ENCODE results near the gene SLAIN2. TPM values are rescaled to one million over a fixed set of nuclear protein-coding genes. Genes with fewer than 3 reads are reported as not detected.
A peak's percentile ranks its signal among the peaks of the same experiment; 100 is the strongest.

The SLAIN2 gene
- total RNA-seq, 1 experiment from 2014 or later = 12.5 TPM

GRCh38 chr4:48337731-48338130 is 3.6 kb upstream of the SLAIN2 start:
- POLR2A ChIA-PET (ENCODE audit: unreplicated experiment) = no interaction called here
- peak; percentile 68 for DNase-seq
- CTCF ChIA-PET = no interaction called here

GRCh38 chr4:48339642-48340041 is 1.7 kb upstream of the SLAIN2 start:
- POLR2A ChIA-PET (ENCODE audit: unreplicated experiment) = interaction anchor here (0.6 kb wide), 1 partner anchor 31 kb away, joined by 4 read pairs; no protein-coding TSS in a partner anchor
- Histone ChIP-seq H3F3A (ENCODE audit: low read length, unreplicated experiment) (no peaks in the 10 kb centered on the region), H3K9me3 (ENCODE audit: low read length) (no peaks in the 10 kb centered on the region), H3K27ac (ENCODE audit: low read length) (peak overlapping the region; percentile 88; the same call in 1 of the 2 replicates), H3K4me1 (ENCODE audit: insufficient read depth, low read length) (peaks cover 45% of the 10 kb centered on the region), H2AFZ (ENCODE audit: low read length) (peak overlapping the region; percentile 88), H3K27me3 (ENCODE audit: low read length) (no peaks in the 10 kb centered on the region), H3K9me2 (replicated peaks; ENCODE audit: low read length) (no peaks in the 10 kb centered on the region), H3K9ac (ENCODE audit: low read length) (peak overlapping the region; percentile 76), H4K20me1 (ENCODE audit: low read length) (peaks cover 22% of the 10 kb centered on the region), H3K4me2 (ENCODE audit: low read length) (peak overlapping the region; percentile 90), H3K79me2 (ENCODE audit: low read length) (peaks cover 32% of the 10 kb centered on the region), H3K36me3 (ENCODE audit: low read depth, low read length) (no peaks in the 10 kb centered on the region), H3K4me3 (ENCODE audit: low read length) (peak overlapping the region; percentile 83)
- ATAC-seq (no peak), DNase-seq (no peak)
- CTCF ChIA-PET = interaction anchor here (0.5 kb wide), 1 partner anchor 406 kb away, joined by 4 read pairs; no protein-coding TSS in a partner anchor
- no peak for TF ChIP-seq CTCF (conservative IDR thresholded peaks at IDR 0.05; ENCODE audit: low read depth, low read length)
- intact Hi-C loops (cut with micrococcal nuclease) = no loop called here
- BruUV-seq (replicated peaks) = no TSS peak

More at GRCh38 chr4:48337731-48338130, 3.6 kb upstream of the SLAIN2 start:
- H3K9me2 ChIP-seq (replicated peaks; ENCODE audit: low read length) = no peaks in the 10 kb centered on the region
- no peaks in the 10 kb centered on the region for H3K9me3 ChIP-seq (ENCODE audit: low read length)
- no peak overlapping the region for H3K9ac ChIP-seq (ENCODE audit: low read length)
- H2AFZ ChIP-seq (ENCODE audit: low read length) = no peak overlapping the region
- BruUV-seq (replicated peaks) = no TSS peak
- no peak for TF ChIP-seq EZH2 (IDR thresholded peaks at IDR 0.05; ENCODE audit: low read length, unreplicated experiment)
- no peak for TF ChIP-seq EZH2phosphoT487 (IDR thresholded peaks at IDR 0.05; ENCODE audit: borderline replicate concordance, low read length)
- TF ChIP-seq CTCF (conservative IDR thresholded peaks at IDR 0.05; ENCODE audit: low read depth, low read length) = no peak
- H3F3A ChIP-seq (ENCODE audit: low read length, unreplicated experiment) = no peaks in the 10 kb centered on the region
- intact Hi-C loops (cut with micrococcal nuclease) = no loop called here
- H3K4me1 ChIP-seq (ENCODE audit: insufficient read depth, low read length) = peaks cover 42% of the 10 kb centered on the region
- H3K27ac ChIP-seq (ENCODE audit: low read length) = no peak overlapping the region
- H3K4me2 ChIP-seq (ENCODE audit: low read length) = peak overlapping the region; percentile 1
- no peaks in the 10 kb centered on the region for H3K27me3 ChIP-seq (ENCODE audit: low read length)
- H3K79me2 ChIP-seq (ENCODE audit: low read length) = peaks cover 13% of the 10 kb centered on the region
- no peak overlapping the region for H3K4me3 ChIP-seq (ENCODE audit: low read length)
- no peak for ATAC-seq
- H4K20me1 ChIP-seq (ENCODE audit: low read length) = peaks cover 5% of the 10 kb centered on the region
- H3K36me3 ChIP-seq (ENCODE audit: low read depth, low read length) = no peaks in the 10 kb centered on the region

- H3F3A ChIP-seq (ENCODE audit: low read length, unreplicated experiment) = no peaks in the 10 kb centered on the region
- H3K9ac ChIP-seq (ENCODE audit: low read length) = peak overlapping the region; percentile 76
- H3K79me2 ChIP-seq (ENCODE audit: low read length) = peaks cover 40% of the 10 kb centered on the region
- no peaks in the 10 kb centered on the region for H3K36me3 ChIP-seq (ENCODE audit: low read depth, low read length)
- no peaks in the 10 kb centered on the region for H3K9me2 ChIP-seq (replicated peaks; ENCODE audit: low read length)
- DNase-seq (peak; percentile 57), ATAC-seq (peak; percentile 26; the same call in 1 of the 2 replicates)
- H3K4me3 ChIP-seq (ENCODE audit: low read length) = peak overlapping the region; percentile 83
- peaks cover 45% of the 10 kb centered on the region for H3K4me1 ChIP-seq (ENCODE audit: insufficient read depth, low read length)
- peak overlapping the region; percentile 88 for H3K27ac ChIP-seq (ENCODE audit: low read length)
- CTCF ChIA-PET = no interaction called here
- peaks cover 22% of the 10 kb centered on the region for H4K20me1 ChIP-seq (ENCODE audit: low read length)
- POLR2A ChIA-PET (ENCODE audit: unreplicated experiment) = interaction anchor here (0.6 kb wide), 2 partner anchors 32 kb away, joined by 4 to 7 read pairs; no protein-coding TSS in a partner anchor
- H2AFZ ChIP-seq (ENCODE audit: low read length) = peak overlapping the region; percentile 88
- TF ChIP-seq EZH2phosphoT487 (IDR thresholded peaks at IDR 0.05; ENCODE audit: borderline replicate concordance, low read length) = no peak
- TF ChIP-seq CTCF (conservative IDR thresholded peaks at IDR 0.05; ENCODE audit: low read depth, low read length) = no peak
- no peak for TF ChIP-seq EZH2 (IDR thresholded peaks at IDR 0.05; ENCODE audit: low read length, unreplicated experiment)
- H3K9me3 ChIP-seq (ENCODE audit: low read length) = no peaks in the 10 kb centered on the region
- H3K27me3 ChIP-seq (ENCODE audit: low read length) = no peaks in the 10 kb centered on the region
- intact Hi-C loops (cut with micrococcal nuclease) = no loop called here
- TSS peak; percentile 72 for BruUV-seq (replicated peaks)
- H3K4me2 ChIP-seq (ENCODE audit: low read length) = peak overlapping the region; percentile 90
These were observed 909 bp upstream of the SLAIN2 start for GRCh38 chr4:48340276-48340964.
